IMR-90 (cell line): ENCODE data around the gene PPP1R3D.

Source experiments
- CEBPB ChIP-seq: IDR thresholded peaks from 2 replicates; pipeline ENCODE4 v1.6.1; 2012; ENCODE audit warnings: low read depth, low read length, improper control_type of control experiment
- CHD1 ChIP-seq: IDR thresholded peaks from 2 replicates; pipeline ENCODE4 v1.6.1; 2012; ENCODE audit warnings: low read depth, low read length, improper control_type of control experiment
- FOS ChIP-seq: fragments of 150-350 bp; IDR thresholded peaks from 2 replicates; pipeline ENCODE4 v1.6.1; 2016; ENCODE audit warnings: low read depth, low read length
- MAFK ChIP-seq: IDR thresholded peaks from 2 replicates; pipeline ENCODE4 v1.6.1; 2012; ENCODE audit warnings: low read depth, low read length, improper control_type of control experiment
- MAZ ChIP-seq: IDR thresholded peaks from 2 replicates; pipeline ENCODE4 v1.6.1; 2012; ENCODE audit warnings: low read depth, mild to moderate bottlenecking, low read length, improper control_type of control experiment, moderate library complexity, borderline replicate concordance
- NFE2L2 ChIP-seq: fragments of 150-350 bp; IDR thresholded peaks from 2 replicates; pipeline ENCODE4 v1.6.1; 2016; ENCODE audit warnings: low read depth, mild to moderate bottlenecking, low read length
- POLR2A ChIP-seq: IDR thresholded peaks from 2 replicates; pipeline ENCODE4 v1.6.1; 2012; ENCODE audit warnings: mild to moderate bottlenecking, low read depth, low read length
- RAD21 ChIP-seq: IDR thresholded peaks from 2 replicates; pipeline ENCODE4 v1.6.1; 2012; ENCODE audit warnings: low read length, improper control_type of control experiment
- RCOR1 ChIP-seq: IDR thresholded peaks from 2 replicates; pipeline ENCODE4 v1.6.1; 2012; ENCODE audit warnings: mild to moderate bottlenecking, low read length, improper control_type of control experiment; ENCODE audit not compliant: insufficient replicate concordance
- RFX5 ChIP-seq: IDR thresholded peaks from 2 replicates; pipeline ENCODE4 v1.8.0; 2012; ENCODE audit warnings: low read depth, mild to moderate bottlenecking, low read length, moderate library complexity
- TF ChIP-seq, protein P1 (sequence below): conservative IDR thresholded peaks from 2 replicates; pipeline ENCODE4 v1.5.1; 2012; ENCODE audit warnings: mild to moderate bottlenecking, low read depth, low read length, improper control_type of control experiment
- TF ChIP-seq, protein P2 (sequence below): fragments of 150-350 bp; IDR thresholded peaks from 2 replicates; pipeline ENCODE4 v1.6.1; 2017; ENCODE audit warnings: mild to moderate bottlenecking, antibody characterized with exemption, low read length, low read depth
- TF ChIP-seq, protein P3 (sequence below): fragments of 150-350 bp; IDR thresholded peaks from 2 replicates; pipeline ENCODE4 v1.6.1; 2016; ENCODE audit warnings: low read depth, mild to moderate bottlenecking, low read length, moderate library complexity, borderline replicate concordance

DNA sequence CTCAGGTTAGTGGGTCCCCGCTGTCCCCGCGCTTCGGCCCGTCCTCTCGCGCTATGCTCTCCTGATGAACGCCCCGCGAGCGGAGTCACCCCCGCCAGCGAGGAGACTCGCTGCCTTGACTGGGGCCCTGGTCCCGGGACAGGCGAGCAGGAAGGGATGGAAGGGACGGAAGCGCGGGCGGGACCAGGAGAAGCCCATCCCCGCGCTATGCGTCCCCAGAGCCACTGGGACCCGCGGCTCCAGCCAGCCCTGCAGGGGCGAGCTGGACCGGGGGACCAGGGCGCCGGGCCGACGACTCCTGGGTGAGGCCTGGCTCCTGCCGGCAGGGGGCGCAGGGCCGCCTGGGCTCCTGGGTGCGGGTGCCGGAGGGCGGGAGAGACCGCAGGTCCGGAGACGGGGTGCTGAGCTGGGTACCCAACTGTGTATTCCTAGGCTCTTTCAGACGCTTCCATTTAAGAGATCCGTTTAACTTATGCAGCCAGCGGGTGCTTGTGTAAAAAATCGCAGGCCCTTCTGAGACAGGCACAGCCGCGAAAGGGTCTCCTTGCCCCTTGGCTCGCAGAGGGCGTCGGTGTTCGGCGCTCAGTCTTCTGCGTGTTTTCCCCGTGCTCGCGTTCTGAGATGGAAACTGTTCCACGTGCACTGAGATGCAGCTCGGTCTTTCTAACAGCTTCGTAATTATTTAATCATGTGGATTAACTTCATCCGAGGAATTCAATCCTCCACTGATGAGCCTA lies 6.1 kb downstream of the PPP1R3D start:
- TF ChIP-seq POLR2A = no peak
- TF ChIP-seq, protein P1, sequence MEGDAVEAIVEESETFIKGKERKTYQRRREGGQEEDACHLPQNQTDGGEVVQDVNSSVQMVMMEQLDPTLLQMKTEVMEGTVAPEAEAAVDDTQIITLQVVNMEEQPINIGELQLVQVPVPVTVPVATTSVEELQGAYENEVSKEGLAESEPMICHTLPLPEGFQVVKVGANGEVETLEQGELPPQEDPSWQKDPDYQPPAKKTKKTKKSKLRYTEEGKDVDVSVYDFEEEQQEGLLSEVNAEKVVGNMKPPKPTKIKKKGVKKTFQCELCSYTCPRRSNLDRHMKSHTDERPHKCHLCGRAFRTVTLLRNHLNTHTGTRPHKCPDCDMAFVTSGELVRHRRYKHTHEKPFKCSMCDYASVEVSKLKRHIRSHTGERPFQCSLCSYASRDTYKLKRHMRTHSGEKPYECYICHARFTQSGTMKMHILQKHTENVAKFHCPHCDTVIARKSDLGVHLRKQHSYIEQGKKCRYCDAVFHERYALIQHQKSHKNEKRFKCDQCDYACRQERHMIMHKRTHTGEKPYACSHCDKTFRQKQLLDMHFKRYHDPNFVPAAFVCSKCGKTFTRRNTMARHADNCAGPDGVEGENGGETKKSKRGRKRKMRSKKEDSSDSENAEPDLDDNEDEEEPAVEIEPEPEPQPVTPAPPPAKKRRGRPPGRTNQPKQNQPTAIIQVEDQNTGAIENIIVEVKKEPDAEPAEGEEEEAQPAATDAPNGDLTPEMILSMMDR = peak; percentile 80
- TF ChIP-seq MAFK = no peak
- TF ChIP-seq RFX5 = no peak
- TF ChIP-seq, protein P2, sequence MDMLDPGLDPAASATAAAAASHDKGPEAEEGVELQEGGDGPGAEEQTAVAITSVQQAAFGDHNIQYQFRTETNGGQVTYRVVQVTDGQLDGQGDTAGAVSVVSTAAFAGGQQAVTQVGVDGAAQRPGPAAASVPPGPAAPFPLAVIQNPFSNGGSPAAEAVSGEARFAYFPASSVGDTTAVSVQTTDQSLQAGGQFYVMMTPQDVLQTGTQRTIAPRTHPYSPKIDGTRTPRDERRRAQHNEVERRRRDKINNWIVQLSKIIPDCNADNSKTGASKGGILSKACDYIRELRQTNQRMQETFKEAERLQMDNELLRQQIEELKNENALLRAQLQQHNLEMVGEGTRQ = no peak
- TF ChIP-seq CHD1 = no peak
- no peak for TF ChIP-seq FOS
- no peak for TF ChIP-seq RCOR1
- TF ChIP-seq, protein P3, sequence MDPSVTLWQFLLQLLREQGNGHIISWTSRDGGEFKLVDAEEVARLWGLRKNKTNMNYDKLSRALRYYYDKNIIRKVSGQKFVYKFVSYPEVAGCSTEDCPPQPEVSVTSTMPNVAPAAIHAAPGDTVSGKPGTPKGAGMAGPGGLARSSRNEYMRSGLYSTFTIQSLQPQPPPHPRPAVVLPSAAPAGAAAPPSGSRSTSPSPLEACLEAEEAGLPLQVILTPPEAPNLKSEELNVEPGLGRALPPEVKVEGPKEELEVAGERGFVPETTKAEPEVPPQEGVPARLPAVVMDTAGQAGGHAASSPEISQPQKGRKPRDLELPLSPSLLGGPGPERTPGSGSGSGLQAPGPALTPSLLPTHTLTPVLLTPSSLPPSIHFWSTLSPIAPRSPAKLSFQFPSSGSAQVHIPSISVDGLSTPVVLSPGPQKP = no peak
- no peak for TF ChIP-seq CEBPB
- peak; percentile 59; the same call in 1 of the 2 replicates for TF ChIP-seq MAZ
- TF ChIP-seq NFE2L2 = no peak
- TF ChIP-seq RAD21 = peak; percentile 43
